ENCODE data around the gene MIX23.

Gene MIX23

GRCh38 chr3:122409446-122409845 lies 26.4 kb upstream of the MIX23 start:
- peaks cover 10% of the 10 kb centered on the region; the same call in 1 of the 2 replicates for H3K79me2 ChIP-seq (ENCODE audit: low read length)
- H3F3A ChIP-seq (ENCODE audit: insufficient read depth, low read length), result peaks cover 9% of the 10 kb centered on the region
- H3K9ac ChIP-seq (ENCODE audit: low read length), result no peak overlapping the region
- H4K20me1 ChIP-seq (ENCODE audit: insufficient read depth, low read length), result no peaks in the 10 kb centered on the region
- H3K4me1 ChIP-seq (ENCODE audit: low read length), result peaks cover 28% of the 10 kb centered on the region
- H3K9me3 ChIP-seq (replicated peaks; ENCODE audit: insufficient read depth, low read length), result no peaks in the 10 kb centered on the region
- no peak overlapping the region for H3K4me3 ChIP-seq (ENCODE audit: low read length)
- 0 out of 2 replicates have a peak, but pooled peaks cover 3% of the 10 kb centered on the region for H3K36me3 ChIP-seq (replicated peaks; ENCODE audit: insufficient read depth, low read length)
- TF ChIP-seq CTCF (IDR thresholded peaks at IDR 0.05; ENCODE audit: low read length) (no peak), EZH2phosphoT487 (IDR thresholded peaks at IDR 0.05; ENCODE audit: low read length) (no peak), EZH2 (optimal IDR thresholded peaks at IDR 0.05; ENCODE audit: low read depth, low read length) (no peak)
- H3K4me2 ChIP-seq (ENCODE audit: low read depth, low read length), result no peak overlapping the region
- no peak overlapping the region for H2AFZ ChIP-seq (ENCODE audit: low read length)
- H3K9me2 ChIP-seq (replicated peaks; ENCODE audit: insufficient read depth, low read length), result no peaks in the 10 kb centered on the region
- no peak overlapping the region for H3K27ac ChIP-seq (ENCODE audit: low read length)
- H3K27me3 ChIP-seq (replicated peaks; ENCODE audit: insufficient read depth, low read length), result no peaks in the 10 kb centered on the region
- DNase-seq, result no peak

- no peak for DNase-seq
- no peak for TF ChIP-seq CTCF (IDR thresholded peaks at IDR 0.05; ENCODE audit: low read length)
- no peak for TF ChIP-seq EZH2phosphoT487 (IDR thresholded peaks at IDR 0.05; ENCODE audit: low read length)
- TF ChIP-seq EZH2 (optimal IDR thresholded peaks at IDR 0.05; ENCODE audit: low read depth, low read length), result no peak
- Histone ChIP-seq H3F3A (ENCODE audit: insufficient read depth, low read length) (0 out of 2 replicates have a peak, but pooled peaks cover 5% of the 10 kb centered on the region), H3K9ac (ENCODE audit: low read length) (no peak overlapping the region), H3K27ac (ENCODE audit: low read length) (no peak overlapping the region), H3K9me3 (replicated peaks; ENCODE audit: insufficient read depth, low read length) (no peaks in the 10 kb centered on the region), H3K4me1 (ENCODE audit: low read length) (peaks cover 25% of the 10 kb centered on the region), H4K20me1 (ENCODE audit: insufficient read depth, low read length) (no peaks in the 10 kb centered on the region), H3K27me3 (replicated peaks; ENCODE audit: insufficient read depth, low read length) (no peaks in the 10 kb centered on the region), H3K9me2 (replicated peaks; ENCODE audit: insufficient read depth, low read length) (no peaks in the 10 kb centered on the region), H3K4me2 (ENCODE audit: low read depth, low read length) (no peak overlapping the region), H3K36me3 (replicated peaks; ENCODE audit: insufficient read depth, low read length) (0 out of 2 replicates have a peak, but pooled peaks cover 3% of the 10 kb centered on the region), H3K4me3 (ENCODE audit: low read length) (no peak overlapping the region), H2AFZ (ENCODE audit: low read length) (no peak overlapping the region), H3K79me2 (ENCODE audit: low read length) (no peaks in the 10 kb centered on the region)
These were observed 24.9 kb upstream of the MIX23 start for GRCh38 chr3:122407946-122408345.

- Histone ChIP-seq H3K79me2 (ENCODE audit: low read length) (no peaks in the 10 kb centered on the region), H3K9me3 (replicated peaks; ENCODE audit: insufficient read depth, low read length) (no peaks in the 10 kb centered on the region), H3K27ac (ENCODE audit: low read length) (peak overlapping the region; percentile 8; the same call in 1 of the 2 replicates), H3K27me3 (replicated peaks; ENCODE audit: insufficient read depth, low read length) (no peaks in the 10 kb centered on the region), H3K4me1 (ENCODE audit: low read length) (peaks cover 25% of the 10 kb centered on the region), H3K4me3 (ENCODE audit: low read length) (no peak overlapping the region), H4K20me1 (ENCODE audit: insufficient read depth, low read length) (no peaks in the 10 kb centered on the region), H3K4me2 (ENCODE audit: low read depth, low read length) (peak overlapping the region; percentile 17; the same call in 1 of the 2 replicates), H2AFZ (ENCODE audit: low read length) (no peak overlapping the region), H3F3A (ENCODE audit: insufficient read depth, low read length) (0 out of 2 replicates have a peak, but pooled peaks cover 5% of the 10 kb centered on the region), H3K9me2 (replicated peaks; ENCODE audit: insufficient read depth, low read length) (no peaks in the 10 kb centered on the region), H3K36me3 (replicated peaks; ENCODE audit: insufficient read depth, low read length) (0 out of 2 replicates have a peak, but pooled peaks cover 3% of the 10 kb centered on the region), H3K9ac (ENCODE audit: low read length) (no peak overlapping the region)
- peak; percentile 32 for DNase-seq
- TF ChIP-seq EZH2phosphoT487 (IDR thresholded peaks at IDR 0.05; ENCODE audit: low read length), result no peak
- no peak for TF ChIP-seq EZH2 (optimal IDR thresholded peaks at IDR 0.05; ENCODE audit: low read depth, low read length)
- no peak for TF ChIP-seq CTCF (IDR thresholded peaks at IDR 0.05; ENCODE audit: low read length)
These were observed 23.2 kb upstream of the MIX23 start for GRCh38 chr3:122406198-122406597.

All from MM.1S (cell line).